Caco-2 (cell line): ENCODE measurements around the gene ACER3. TPM values are rescaled to one million over a fixed set of nuclear protein-coding genes. Genes with fewer than 3 reads are reported as not detected.

ENCODE experiments used
- BruUV-seq: library from RNA; stranded (reverse); fragments of 400-500 nt; replicated peaks from 2 replicates; lab custom pipeline; 2021; lab: Mats Ljungman, UMichigan
- CTCF ChIA-PET: fragments of 300-600 bp; sonication (Branson Sonifier 250); formaldehyde crosslinking; loops from one replicate; lab custom pipeline; 2022; ENCODE audit warnings: antibody characterized with exemption; lab: Charles Lee
- POLR2A ChIA-PET: fragments of 300-600 bp; sonication (Branson Sonifier 250); formaldehyde crosslinking; loops from one replicate; lab custom pipeline; 2022; ENCODE audit warnings: antibody characterized with exemption; lab: Charles Lee
- DNase-seq, 2 experiments: peaks; one replicate each; pipeline versions ENCODE4 v3.0.0 to v3.0.0-alpha.2; 2020 to 2022
- H3K27me3 ChIP-seq: replicated peaks from 2 replicates; pipeline ENCODE4 v1.6.0; 2011; ENCODE audit warnings: low read length; ENCODE audit not compliant: control insufficient read depth, insufficient read depth
- H3K36me3 ChIP-seq: 2 replicates; pipeline ENCODE4 v1.5.1; 2011; ENCODE audit warnings: low read length; ENCODE audit not compliant: control insufficient read depth, insufficient read depth
- H3K4me1 ChIP-seq: fragments of 250-450 bp; sonication (Bioruptor Pico); 2 replicates; pipeline ENCODE4 v1.5.1; 2020; ENCODE audit warnings: mild to moderate bottlenecking
- H3K4me3 ChIP-seq: 2 replicates; pipeline ENCODE4 v1.5.1; 2011; ENCODE audit warnings: low read depth, mild to moderate bottlenecking, control low read depth, low read length
- H3K9me3 ChIP-seq: fragments of 250-450 bp; sonication (Bioruptor Pico); 2 replicates; pipeline ENCODE4 v1.5.1; 2020; ENCODE audit warnings: mild to moderate bottlenecking, moderate library complexity
- H3K27ac Mint-ChIP-seq: one replicate; pipeline ENCODE4 v1.8.0; 2022; ENCODE audit warnings: mixed read lengths; ENCODE audit not compliant: unreplicated experiment
- H3K27me3 Mint-ChIP-seq: one replicate; pipeline ENCODE4 v1.8.0; 2022; ENCODE audit warnings: mixed read lengths; ENCODE audit not compliant: insufficient read depth, unreplicated experiment
- H3K36me3 Mint-ChIP-seq: one replicate; pipeline ENCODE4 v1.8.0; 2022; ENCODE audit warnings: mild to moderate bottlenecking, mixed read lengths; ENCODE audit not compliant: insufficient read depth, unreplicated experiment
- H3K4me1 Mint-ChIP-seq: one replicate; pipeline ENCODE4 v1.8.0; 2022; ENCODE audit warnings: low read depth, mixed read lengths; ENCODE audit not compliant: unreplicated experiment
- H3K4me3 Mint-ChIP-seq: one replicate; pipeline ENCODE4 v1.8.0; 2022; ENCODE audit warnings: mild to moderate bottlenecking, moderate library complexity, mixed read lengths; ENCODE audit not compliant: unreplicated experiment
- H3K9me3 Mint-ChIP-seq: one replicate; pipeline ENCODE4 v1.8.0; 2022; ENCODE audit warnings: mixed read lengths; ENCODE audit not compliant: unreplicated experiment
- intact Hi-C: fragments of 100-400 bp; cut with micrococcal nuclease; formaldehyde crosslinking; loops from one replicate; pipeline ENCODE4 v1.10.0; 2022; ENCODE audit not compliant: unreplicated experiment
- total RNA-seq: library from RNA; stranded (reverse); gene quantifications from 2 replicates; pipeline ENCODE4 v1.2.3, GENCODE V29; 2022
- TF ChIP-seq, protein P1 (sequence below), 2 experiments: fragments of 200-600 bp in 1 of 2; IDR thresholded peaks; 1 replicate in 1 of 2; 2 replicates in 1 of 2; pipeline versions ENCODE4 v1.5.1 to v1.8.0; 2011 to 2022; ENCODE audit warnings: antibody characterized with exemption in 1 of 2, control low read depth in 1 of 2, inconsistent platforms in 1 of 2, low read depth in 1 of 2, low read length in 1 of 2, mild to moderate bottlenecking in 1 of 2, moderate library complexity in 1 of 2; ENCODE audit not compliant: insufficient read depth in 1 of 2, severe bottlenecking in 1 of 2, unreplicated experiment in 1 of 2

The ACER3 gene
- total RNA-seq, 1 experiment from 2014 or later = 37.5 TPM

DNA sequence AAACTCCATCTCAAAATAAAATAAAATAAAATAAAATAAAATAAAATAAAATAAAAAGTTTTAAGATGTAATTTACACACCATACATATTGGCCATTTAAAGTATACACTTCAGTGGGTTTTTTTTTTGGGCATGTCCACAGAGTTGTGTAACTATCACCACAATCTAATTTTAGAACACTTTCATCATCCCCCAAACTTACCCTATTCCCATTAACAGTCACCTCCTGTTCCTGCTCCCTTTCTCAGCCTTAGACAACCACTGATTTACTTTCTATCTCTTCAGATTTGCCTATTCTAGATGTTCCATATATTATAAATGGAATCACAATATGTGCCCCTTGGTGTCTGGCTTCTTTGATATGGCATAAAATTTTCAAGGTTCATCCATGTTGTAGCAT lies 4.6 kb upstream of the ACER3 start:
- intact Hi-C loops = no loop called here
- BruUV-seq = no TSS peak
- Histone ChIP-seq H3K27me3 (no peaks in the 10 kb centered on the region), H3K36me3 (no peaks in the 10 kb centered on the region), H3K4me3 (no peak overlapping the region), H3K4me1 (0 out of 2 replicates have a peak, but pooled peaks cover 5% of the 10 kb centered on the region), H3K9me3 (no peaks in the 10 kb centered on the region)
- no peaks in the 10 kb centered on the region for H3K9me3 Mint-ChIP-seq
- H3K4me3 Mint-ChIP-seq = no peak overlapping the region
- TF ChIP-seq, protein P1, sequence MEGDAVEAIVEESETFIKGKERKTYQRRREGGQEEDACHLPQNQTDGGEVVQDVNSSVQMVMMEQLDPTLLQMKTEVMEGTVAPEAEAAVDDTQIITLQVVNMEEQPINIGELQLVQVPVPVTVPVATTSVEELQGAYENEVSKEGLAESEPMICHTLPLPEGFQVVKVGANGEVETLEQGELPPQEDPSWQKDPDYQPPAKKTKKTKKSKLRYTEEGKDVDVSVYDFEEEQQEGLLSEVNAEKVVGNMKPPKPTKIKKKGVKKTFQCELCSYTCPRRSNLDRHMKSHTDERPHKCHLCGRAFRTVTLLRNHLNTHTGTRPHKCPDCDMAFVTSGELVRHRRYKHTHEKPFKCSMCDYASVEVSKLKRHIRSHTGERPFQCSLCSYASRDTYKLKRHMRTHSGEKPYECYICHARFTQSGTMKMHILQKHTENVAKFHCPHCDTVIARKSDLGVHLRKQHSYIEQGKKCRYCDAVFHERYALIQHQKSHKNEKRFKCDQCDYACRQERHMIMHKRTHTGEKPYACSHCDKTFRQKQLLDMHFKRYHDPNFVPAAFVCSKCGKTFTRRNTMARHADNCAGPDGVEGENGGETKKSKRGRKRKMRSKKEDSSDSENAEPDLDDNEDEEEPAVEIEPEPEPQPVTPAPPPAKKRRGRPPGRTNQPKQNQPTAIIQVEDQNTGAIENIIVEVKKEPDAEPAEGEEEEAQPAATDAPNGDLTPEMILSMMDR (IDR thresholded peaks at IDR 0.05; ENCODE audit: insufficient read depth in 1 of 2, low read depth in 1 of 2, low read length in 1 of 2, severe bottlenecking in 1 of 2, unreplicated experiment in 1 of 2) = no peak
- H3K27ac Mint-ChIP-seq = no peak overlapping the region
- no peak for DNase-seq
- no peaks in the 10 kb centered on the region for H3K36me3 Mint-ChIP-seq
- peaks cover 5% of the 10 kb centered on the region for H3K4me1 Mint-ChIP-seq
- ChIA-PET POLR2A (no interaction called here), CTCF (no interaction called here)
- H3K27me3 Mint-ChIP-seq = no peaks in the 10 kb centered on the region

DNA sequence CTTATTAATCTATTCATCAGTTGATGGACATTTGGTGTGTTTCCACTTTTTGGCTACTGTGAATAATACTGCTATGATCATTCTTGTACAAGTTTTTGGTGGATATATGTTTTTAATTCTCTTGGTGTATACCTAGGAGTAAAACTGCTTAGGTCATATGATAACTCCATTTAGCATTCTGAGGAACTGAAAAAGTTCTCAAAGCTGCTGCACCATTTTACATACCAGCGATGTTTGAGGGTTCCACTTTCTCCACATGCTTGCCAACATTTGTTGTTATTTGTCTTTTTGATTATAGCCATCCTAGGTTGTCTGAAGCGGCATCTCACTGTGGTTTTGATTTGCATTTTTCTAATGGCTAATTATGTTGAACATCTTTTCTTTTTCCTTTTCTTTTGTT lies 4.1 kb upstream of the ACER3 start:
- Histone ChIP-seq H3K36me3 (no peaks in the 10 kb centered on the region), H3K4me3 (no peak overlapping the region), H3K27me3 (no peaks in the 10 kb centered on the region), H3K4me1 (peaks cover 6% of the 10 kb centered on the region), H3K9me3 (no peaks in the 10 kb centered on the region)
- intact Hi-C loops = no loop called here
- no peak overlapping the region for H3K4me3 Mint-ChIP-seq
- H3K4me1 Mint-ChIP-seq = peaks cover 10% of the 10 kb centered on the region
- no peak for DNase-seq
- no peaks in the 10 kb centered on the region for H3K27me3 Mint-ChIP-seq
- no peaks in the 10 kb centered on the region for H3K9me3 Mint-ChIP-seq
- no peak overlapping the region for H3K27ac Mint-ChIP-seq
- no TSS peak for BruUV-seq
- H3K36me3 Mint-ChIP-seq = peaks cover 4% of the 10 kb centered on the region
- ChIA-PET POLR2A (interaction anchor here (0.7 kb wide), 1 partner anchor 208 kb away, joined by 6 read pairs; no protein-coding TSS in a partner anchor), CTCF (no interaction called here)
- TF ChIP-seq, protein P1 (IDR thresholded peaks at IDR 0.05; ENCODE audit: insufficient read depth in 1 of 2, low read depth in 1 of 2, low read length in 1 of 2, severe bottlenecking in 1 of 2, unreplicated experiment in 1 of 2) = no peak

DNA sequence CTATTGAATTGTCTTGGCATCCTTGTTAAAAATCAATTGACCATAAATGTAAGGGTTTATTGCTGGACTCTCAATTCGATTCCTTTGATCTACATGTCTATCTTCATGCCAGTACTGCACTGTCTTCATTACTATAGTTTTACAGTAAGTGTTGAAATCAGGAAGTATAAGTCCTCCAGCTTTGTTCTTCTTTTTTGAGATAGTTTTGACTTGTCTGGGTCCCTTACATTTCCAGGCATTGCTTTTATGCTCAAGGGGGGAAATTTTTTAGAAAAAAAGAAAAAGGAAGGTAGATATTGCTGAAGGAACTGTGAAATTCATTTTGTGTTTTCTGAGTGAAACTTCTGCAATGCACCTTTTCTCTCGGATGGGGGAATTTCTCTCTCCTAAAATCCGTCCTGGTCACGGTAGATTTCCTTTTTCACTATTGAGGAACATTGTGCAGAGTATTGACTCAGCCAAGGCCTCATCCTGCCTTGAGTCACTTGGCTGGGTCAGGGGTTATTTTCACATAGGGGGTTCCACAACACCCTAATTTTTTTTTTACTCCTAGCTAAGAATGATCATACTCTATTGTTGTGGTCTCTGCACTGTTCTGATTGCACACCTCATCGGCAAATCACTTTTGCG lies 2.8 kb upstream of the ACER3 start:
- no peak for DNase-seq
- no peak overlapping the region for H3K4me3 Mint-ChIP-seq
- Histone ChIP-seq H3K36me3 (no peaks in the 10 kb centered on the region), H3K9me3 (no peaks in the 10 kb centered on the region), H3K4me1 (peaks cover 14% of the 10 kb centered on the region), H3K27me3 (no peaks in the 10 kb centered on the region), H3K4me3 (no peak overlapping the region)
- peaks cover 5% of the 10 kb centered on the region for H3K36me3 Mint-ChIP-seq
- ChIA-PET CTCF (no interaction called here), POLR2A (no interaction called here)
- no peak overlapping the region for H3K27ac Mint-ChIP-seq
- BruUV-seq = no TSS peak
- H3K4me1 Mint-ChIP-seq = peaks cover 17% of the 10 kb centered on the region
- H3K9me3 Mint-ChIP-seq = no peaks in the 10 kb centered on the region
- intact Hi-C loops = no loop called here
- no peaks in the 10 kb centered on the region for H3K27me3 Mint-ChIP-seq
- TF ChIP-seq, protein P1 (IDR thresholded peaks at IDR 0.05; ENCODE audit: insufficient read depth in 1 of 2, low read depth in 1 of 2, low read length in 1 of 2, severe bottlenecking in 1 of 2, unreplicated experiment in 1 of 2) = no peak
